Measurements from ENCODE around the gene GLCE. TPM values are rescaled to one million over a fixed set of nuclear protein-coding genes. Genes with fewer than 3 reads are reported as not detected.
"Not testable (repeated sequence)": the region's sequence is repeated elsewhere in the genome, so short reads cannot be mapped to it uniquely, and the experiment has no call there.

GLCE gene
- polyA plus RNA-seq, 1 experiment: 48.1 TPM

DNA sequence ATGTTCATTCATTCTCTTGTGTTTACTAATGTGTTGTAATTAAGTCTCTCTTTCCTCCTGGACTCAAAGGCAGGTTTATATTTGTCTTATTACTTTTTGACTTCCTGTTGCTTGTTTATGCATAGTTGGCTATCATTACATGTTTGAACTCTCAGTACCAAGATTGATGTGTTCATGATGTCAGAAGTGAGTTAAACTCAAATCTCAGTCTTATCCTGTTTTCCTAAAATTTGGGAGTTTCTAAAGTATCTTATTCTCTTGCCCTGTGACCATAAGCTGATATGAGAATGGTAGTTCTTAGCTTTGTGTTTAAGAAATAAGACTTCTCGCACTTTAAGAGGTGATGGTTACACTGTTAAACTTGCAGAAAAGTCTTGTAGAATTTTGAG, 5.2 kb downstream of the GLCE start:
- DNase-seq (ENCODE audit: low read depth, low spot score): no peak
- H3K27ac ChIP-seq (ENCODE audit: low read depth, low read length): no peak overlapping the region
- TF ChIP-seq, protein P1, sequence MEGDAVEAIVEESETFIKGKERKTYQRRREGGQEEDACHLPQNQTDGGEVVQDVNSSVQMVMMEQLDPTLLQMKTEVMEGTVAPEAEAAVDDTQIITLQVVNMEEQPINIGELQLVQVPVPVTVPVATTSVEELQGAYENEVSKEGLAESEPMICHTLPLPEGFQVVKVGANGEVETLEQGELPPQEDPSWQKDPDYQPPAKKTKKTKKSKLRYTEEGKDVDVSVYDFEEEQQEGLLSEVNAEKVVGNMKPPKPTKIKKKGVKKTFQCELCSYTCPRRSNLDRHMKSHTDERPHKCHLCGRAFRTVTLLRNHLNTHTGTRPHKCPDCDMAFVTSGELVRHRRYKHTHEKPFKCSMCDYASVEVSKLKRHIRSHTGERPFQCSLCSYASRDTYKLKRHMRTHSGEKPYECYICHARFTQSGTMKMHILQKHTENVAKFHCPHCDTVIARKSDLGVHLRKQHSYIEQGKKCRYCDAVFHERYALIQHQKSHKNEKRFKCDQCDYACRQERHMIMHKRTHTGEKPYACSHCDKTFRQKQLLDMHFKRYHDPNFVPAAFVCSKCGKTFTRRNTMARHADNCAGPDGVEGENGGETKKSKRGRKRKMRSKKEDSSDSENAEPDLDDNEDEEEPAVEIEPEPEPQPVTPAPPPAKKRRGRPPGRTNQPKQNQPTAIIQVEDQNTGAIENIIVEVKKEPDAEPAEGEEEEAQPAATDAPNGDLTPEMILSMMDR (IDR thresholded peaks at IDR 0.05; ENCODE audit: low read depth, low read length): no peak
- no peaks in the 10 kb centered on the region; the same call in 1 of the 2 replicates for H3K9me3 ChIP-seq (ENCODE audit: control insufficient read depth, insufficient read depth, low read length)
- H3K4me3 ChIP-seq (ENCODE audit: low read depth, low read length): no peak overlapping the region
- CTCF ChIA-PET: interaction anchor here (0.6 to 1.1 kb wide), 2 partner anchors 134 to 932 kb away, joined by 3 to 8 read pairs; partner anchors contain the start of gene TLE3
- H3K27me3 ChIP-seq (ENCODE audit: control insufficient read depth, insufficient read depth, low read length): no peaks in the 10 kb centered on the region
- POLR2A ChIA-PET: interaction anchor here (0.6 kb wide), 1 partner anchor 23 kb away, joined by 7 read pairs; no protein-coding TSS in a partner anchor

DNA sequence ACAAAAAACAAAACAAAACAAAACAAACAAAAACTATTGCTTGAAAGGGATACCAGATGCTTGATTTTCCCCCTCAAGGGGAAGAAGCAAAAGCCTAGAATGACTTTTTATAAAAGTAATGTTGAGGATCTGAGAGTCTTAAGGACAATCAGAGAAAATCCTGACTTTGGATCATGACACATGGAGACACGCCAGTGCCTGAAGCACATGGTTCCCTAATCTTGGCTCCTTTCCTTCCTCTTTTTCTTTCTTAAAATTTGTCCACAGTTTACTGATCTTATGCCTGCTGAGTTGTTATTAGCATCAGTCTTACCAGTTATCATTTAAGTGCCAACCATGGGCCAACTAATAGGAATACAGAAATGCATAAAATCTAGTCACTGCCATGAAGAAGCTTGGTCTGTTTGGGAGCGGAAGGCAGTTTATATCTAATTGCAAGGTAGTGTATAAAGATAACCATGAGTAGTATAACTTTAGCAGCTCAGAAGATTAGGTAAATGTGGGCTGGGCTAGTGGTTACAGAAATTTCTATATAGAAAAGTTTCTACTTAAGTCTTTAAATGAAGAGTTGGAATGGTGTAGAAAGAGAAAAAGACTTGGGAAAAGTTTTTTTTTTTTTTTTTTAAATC, 6.9 kb downstream of the GLCE start:
- Histone ChIP-seq H3K4me3 (ENCODE audit: low read depth, low read length) (no peak overlapping the region), H3K27ac (ENCODE audit: low read depth, low read length) (no peak overlapping the region), H3K9me3 (ENCODE audit: control insufficient read depth, insufficient read depth, low read length) (no peaks in the 10 kb centered on the region), H3K27me3 (ENCODE audit: control insufficient read depth, insufficient read depth, low read length) (no peaks in the 10 kb centered on the region)
- TF ChIP-seq, protein P1 (IDR thresholded peaks at IDR 0.05; ENCODE audit: low read depth, low read length): no peak
- DNase-seq (ENCODE audit: low read depth, low spot score): no peak
- POLR2A ChIA-PET: no interaction called here
- CTCF ChIA-PET: no interaction called here

DNA sequence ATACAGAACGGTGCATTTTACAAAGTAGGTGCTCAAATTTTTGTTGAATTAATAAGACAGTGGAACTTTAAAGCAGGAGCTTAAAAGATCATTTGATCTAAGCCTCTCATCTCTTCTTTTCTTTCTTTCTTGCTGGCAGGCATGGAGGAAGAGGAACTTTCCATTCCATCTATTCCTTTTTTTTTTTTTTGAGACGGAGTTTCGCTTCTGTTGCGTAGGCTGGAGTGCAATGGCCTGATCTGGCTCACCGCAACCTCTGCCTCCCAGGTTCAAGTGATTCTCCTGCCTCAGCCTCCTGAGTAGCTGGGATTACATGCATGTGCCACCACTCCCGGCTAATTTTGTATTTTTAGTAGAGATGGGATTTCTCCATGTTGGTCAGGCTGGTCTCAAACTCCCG, 7.9 kb downstream of the GLCE start:
- H3K27ac ChIP-seq (ENCODE audit: low read depth, low read length); H3K27me3 ChIP-seq (ENCODE audit: control insufficient read depth, insufficient read depth, low read length); DNase-seq (ENCODE audit: low read depth, low spot score); H3K4me3 ChIP-seq (ENCODE audit: low read depth, low read length); CTCF ChIA-PET; H3K9me3 ChIP-seq (ENCODE audit: control insufficient read depth, insufficient read depth, low read length): not testable (repeated sequence)
- POLR2A ChIA-PET: interaction anchor here (0.7 kb wide), 1 partner anchor 246 kb away, joined by 3 read pairs; no protein-coding TSS in a partner anchor

- DNase-seq (ENCODE audit: low read depth, low spot score); H3K4me3 ChIP-seq (ENCODE audit: low read depth, low read length); CTCF ChIA-PET; H3K9me3 ChIP-seq (ENCODE audit: control insufficient read depth, insufficient read depth, low read length); POLR2A ChIA-PET; H3K27ac ChIP-seq (ENCODE audit: low read depth, low read length); H3K27me3 ChIP-seq (ENCODE audit: control insufficient read depth, insufficient read depth, low read length): not testable (repeated sequence)
These were observed 9.1 kb downstream of the GLCE start for GRCh38 chr15:69169540-69169939.

GRCh38 chr15:69170597-69170996, 10.2 kb downstream of the GLCE start:
- no peak overlapping the region for H3K27ac ChIP-seq (ENCODE audit: low read depth, low read length)
- H3K27me3 ChIP-seq (ENCODE audit: control insufficient read depth, insufficient read depth, low read length): no peaks in the 10 kb centered on the region
- H3K9me3 ChIP-seq (ENCODE audit: control insufficient read depth, insufficient read depth, low read length): no peaks in the 10 kb centered on the region
- no peak overlapping the region for H3K4me3 ChIP-seq (ENCODE audit: low read depth, low read length)
- ChIA-PET POLR2A (no interaction called here), CTCF (no interaction called here)
- DNase-seq (ENCODE audit: low read depth, low spot score): no peak
- TF ChIP-seq, protein P1 (IDR thresholded peaks at IDR 0.05; ENCODE audit: low read depth, low read length): no peak

DNA sequence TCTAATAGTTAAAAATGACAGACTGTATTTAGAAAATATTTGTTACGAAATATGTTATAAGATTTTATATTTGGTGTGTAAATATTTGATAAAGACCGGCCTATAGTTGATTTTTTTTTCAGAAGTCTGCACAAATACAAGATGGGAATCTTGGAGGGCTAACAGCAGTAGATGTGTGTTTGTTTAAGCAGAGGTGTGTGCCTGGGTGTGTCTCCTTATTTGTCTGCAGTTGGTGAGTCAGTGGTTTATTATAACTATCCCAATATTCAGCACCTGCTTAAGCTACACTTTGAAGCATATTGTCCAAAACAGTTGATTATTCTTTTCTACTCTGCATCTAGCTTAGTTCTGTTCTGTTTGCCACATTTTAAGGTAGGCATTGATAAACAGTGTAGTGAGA, 12.4 kb downstream of the GLCE start:
- Histone ChIP-seq H3K27me3 (ENCODE audit: control insufficient read depth, insufficient read depth, low read length) (no peaks in the 10 kb centered on the region), H3K9me3 (ENCODE audit: control insufficient read depth, insufficient read depth, low read length) (no peaks in the 10 kb centered on the region), H3K27ac (ENCODE audit: low read depth, low read length) (no peak overlapping the region), H3K4me3 (ENCODE audit: low read depth, low read length) (no peak overlapping the region)
- no peak for DNase-seq (ENCODE audit: low read depth, low spot score)
- ChIA-PET CTCF (interaction anchor here (1.0 kb wide), 1 partner anchor 113 kb away, joined by 4 read pairs; no protein-coding TSS in a partner anchor), POLR2A (interaction anchor here (0.6 kb wide), 1 partner anchor 126 kb away, joined by 3 read pairs; no protein-coding TSS in a partner anchor)
- TF ChIP-seq, protein P1 (IDR thresholded peaks at IDR 0.05; ENCODE audit: low read depth, low read length): no peak

Data from AG04450 (cell line).